Astrocyte (in vitro differentiated cells and primary cell): ENCODE results near the gene MIEF2. TPM values are rescaled to one million over a fixed set of nuclear protein-coding genes. Genes with fewer than 3 reads are reported as not detected.

Experiments
- DNase-seq: peaks from one replicate; pipeline ENCODE4 v3.0.0-alpha.2; 2010; ENCODE audit warnings: low read depth
- FAIRE-seq: peaks from 2 replicates; lab custom pipeline; 2011; peaks lifted over from hg19 to GRCh38; lab: Jason Lieb, UNC
- H2AFZ ChIP-seq: 2 replicates; pipeline ENCODE4 v1.6.0; 2012; ENCODE audit warnings: low read depth, low read length, inconsistent platforms
- H3K27ac ChIP-seq: 2 replicates; pipeline ENCODE4 v1.5.1; 2011; ENCODE audit warnings: low read depth, low read length, inconsistent platforms
- H3K27me3 ChIP-seq: 2 replicates; pipeline ENCODE4 v1.6.0; 2011; ENCODE audit warnings: low read length, inconsistent platforms; ENCODE audit not compliant: insufficient read depth
- H3K36me3 ChIP-seq: 2 replicates; pipeline ENCODE4 v1.5.1; 2011; ENCODE audit warnings: low read length, inconsistent platforms; ENCODE audit not compliant: insufficient read depth
- H3K4me1 ChIP-seq: 2 replicates; pipeline ENCODE4 v1.5.1; 2011; ENCODE audit warnings: low read length, inconsistent platforms; ENCODE audit not compliant: insufficient read depth
- H3K4me2 ChIP-seq: 2 replicates; pipeline ENCODE4 v1.6.0; 2012; ENCODE audit warnings: low read length, inconsistent platforms
- H3K4me3 ChIP-seq: 2 replicates; pipeline ENCODE4 v1.5.1; 2011; ENCODE audit warnings: low read depth, mild to moderate bottlenecking, low read length, inconsistent platforms; ENCODE audit not compliant: insufficient read depth
- H3K79me2 ChIP-seq: 2 replicates; pipeline ENCODE4 v1.6.0; 2012; ENCODE audit warnings: mild to moderate bottlenecking, low read length, inconsistent platforms; ENCODE audit not compliant: insufficient read depth
- H3K9ac ChIP-seq: 2 replicates; pipeline ENCODE4 v1.6.0; 2012; ENCODE audit warnings: mild to moderate bottlenecking, low read length, inconsistent platforms
- H3K9me3 ChIP-seq: 2 replicates; pipeline ENCODE4 v1.5.1; 2012; ENCODE audit warnings: low read depth, mild to moderate bottlenecking, low read length, inconsistent platforms; ENCODE audit not compliant: insufficient read depth
- H4K20me1 ChIP-seq: 2 replicates; pipeline ENCODE4 v1.6.0; 2012; ENCODE audit warnings: low read length, inconsistent platforms; ENCODE audit not compliant: insufficient read depth
- H3K27ac Mint-ChIP-seq: one replicate; pipeline ENCODE4 v1.8.0; 2021; ENCODE audit warnings: mild to moderate bottlenecking, mixed read lengths; ENCODE audit not compliant: unreplicated experiment
- H3K27me3 Mint-ChIP-seq: one replicate; pipeline ENCODE4 v1.8.0; 2021; ENCODE audit warnings: low read depth, mixed read lengths; ENCODE audit not compliant: unreplicated experiment
- H3K36me3 Mint-ChIP-seq: one replicate; pipeline ENCODE4 v1.8.0; 2021; ENCODE audit warnings: low read depth, mixed read lengths; ENCODE audit not compliant: unreplicated experiment
- H3K4me1 Mint-ChIP-seq: one replicate; pipeline ENCODE4 v1.8.0; 2021; ENCODE audit warnings: low read depth, mixed read lengths; ENCODE audit not compliant: unreplicated experiment
- H3K4me3 Mint-ChIP-seq: one replicate; pipeline ENCODE4 v1.8.0; 2021; ENCODE audit warnings: mild to moderate bottlenecking, moderate library complexity, mixed read lengths; ENCODE audit not compliant: unreplicated experiment
- H3K9me3 Mint-ChIP-seq: one replicate; pipeline ENCODE4 v1.8.0; 2021; ENCODE audit warnings: mild to moderate bottlenecking, mixed read lengths; ENCODE audit not compliant: unreplicated experiment
- CTCF ChIP-seq: IDR thresholded peaks from 2 replicates; pipeline ENCODE4 v1.5.1; 2011; ENCODE audit warnings: low read depth, mild to moderate bottlenecking, inconsistent platforms, low read length, moderate library complexity; ENCODE audit not compliant: insufficient read depth
- EZH2 ChIP-seq: IDR thresholded peaks from 2 replicates; pipeline ENCODE4 v1.6.1; 2012; ENCODE audit warnings: mild to moderate bottlenecking, low read length, inconsistent platforms; ENCODE audit not compliant: insufficient read depth
- total RNA-seq: library from RNA; stranded (reverse); gene quantifications from 2 replicates; pipeline ENCODE4 v1.2.1, GENCODE V29; 2021

Gene MIEF2
- total RNA-seq, 1 donor from 2014 or later: 14.1 TPM

- no peak for FAIRE-seq
Measured at GRCh38 chr17:18225642-18226283, 34.7 kb upstream of the MIEF2 start.

GRCh38 chr17:18226284-18226945 lies 34.0 kb upstream of the MIEF2 start:
- Histone ChIP-seq H3K9ac (peak overlapping the region; percentile 97), H3K27ac (no peak overlapping the region), H3K27me3 (no peaks in the 10 kb centered on the region), H3K79me2 (peaks cover 56% of the 10 kb centered on the region), H3K4me3 (peak overlapping the region; percentile 95), H3K4me2 (peak overlapping the region; percentile 100), H3K4me1 (peaks cover 21% of the 10 kb centered on the region), H4K20me1 (peaks cover 56% of the 10 kb centered on the region), H2AFZ (peak overlapping the region; percentile 88), H3K36me3 (no peaks in the 10 kb centered on the region), H3K9me3 (no peaks in the 10 kb centered on the region)
- H3K36me3 Mint-ChIP-seq: no peaks in the 10 kb centered on the region
- H3K4me3 Mint-ChIP-seq: peak overlapping the region; percentile 100
- H3K27me3 Mint-ChIP-seq: no peaks in the 10 kb centered on the region
- FAIRE-seq: no peak
- TF ChIP-seq EZH2 (no peak), CTCF (no peak)
- H3K27ac Mint-ChIP-seq: peak overlapping the region; percentile 82
- H3K9me3 Mint-ChIP-seq: peaks cover 2% of the 10 kb centered on the region
- peaks cover 5% of the 10 kb centered on the region for H3K4me1 Mint-ChIP-seq
- no peak for DNase-seq

More at GRCh38 chr17:18225642-18226283, 34.7 kb upstream of the MIEF2 start:
- Histone ChIP-seq H3K4me3 (peak overlapping the region; percentile 95), H3K36me3 (no peaks in the 10 kb centered on the region), H2AFZ (peak overlapping the region; percentile 88), H3K79me2 (peaks cover 50% of the 10 kb centered on the region), H3K9ac (peak overlapping the region; percentile 97), H3K4me2 (peak overlapping the region; percentile 100), H4K20me1 (peaks cover 49% of the 10 kb centered on the region), H3K27ac (no peak overlapping the region), H3K27me3 (no peaks in the 10 kb centered on the region), H3K4me1 (peaks cover 27% of the 10 kb centered on the region), H3K9me3 (no peaks in the 10 kb centered on the region)
- H3K9me3 Mint-ChIP-seq: peaks cover 2% of the 10 kb centered on the region
- peak overlapping the region; percentile 100 for H3K4me3 Mint-ChIP-seq
- H3K4me1 Mint-ChIP-seq: peaks cover 5% of the 10 kb centered on the region
- no peaks in the 10 kb centered on the region for H3K27me3 Mint-ChIP-seq
- H3K27ac Mint-ChIP-seq: peak overlapping the region; percentile 82
- DNase-seq: no peak
- no peaks in the 10 kb centered on the region for H3K36me3 Mint-ChIP-seq
- no peak for TF ChIP-seq EZH2
- TF ChIP-seq CTCF: no peak
